ENCODE results near the gene CISTR. TPM values are rescaled to one million over a fixed set of nuclear protein-coding genes. Genes with fewer than 3 reads are reported as not detected.
"Not testable (repeated sequence)": the region's sequence is repeated elsewhere in the genome, so short reads cannot be mapped to it uniquely, and the experiment has no call there.

The CISTR gene
- total and polyA plus RNA-seq, 5 donors from 2014 or later: not detected

- not testable (repeated sequence) for ATAC-seq (ENCODE audit: low read depth in 2 of 2); H3K4me3 ChIP-seq (ENCODE audit: low read depth, low read length); H3K36me3 Mint-ChIP-seq; DNase-seq; H3K27ac ChIP-seq (ENCODE audit: insufficient read depth, low read length, poor library complexity, severe bottlenecking); H3K9me3 ChIP-seq (ENCODE audit: control insufficient read depth in 2 of 2, low read length in 2 of 2); H3K4me1 ChIP-seq (ENCODE audit: control insufficient read depth, insufficient read depth, low read length, poor library complexity, severe bottlenecking); H3K9me3 Mint-ChIP-seq; H3K4me1 Mint-ChIP-seq; H3K27ac Mint-ChIP-seq; H3K36me3 ChIP-seq (ENCODE audit: control insufficient read depth, insufficient read depth, low read length); H3K4me3 Mint-ChIP-seq
- H3K27me3 Mint-ChIP-seq: peaks cover 78% of the 10 kb centered on the region
- H3K27me3 ChIP-seq (ENCODE audit: control insufficient read depth, insufficient read depth, low read length): peaks cover 50% of the 10 kb centered on the region
Observed at GRCh38 chr12:53762793-53763192, 11.0 kb upstream of the CISTR start.

- DNase-seq (no peak), ATAC-seq (ENCODE audit: low read depth in 2 of 2) (no peak)
- Histone ChIP-seq H3K27me3 (ENCODE audit: control insufficient read depth, insufficient read depth, low read length) (peaks cover 39% of the 10 kb centered on the region), H3K4me3 (ENCODE audit: low read depth, low read length) (no peak overlapping the region), H3K36me3 (ENCODE audit: control insufficient read depth, insufficient read depth, low read length) (no peaks in the 10 kb centered on the region), H3K9me3 (ENCODE audit: control insufficient read depth in 2 of 2, low read length in 2 of 2) (no peaks in the 10 kb centered on the region), H3K27ac (ENCODE audit: insufficient read depth, low read length, poor library complexity, severe bottlenecking) (no peak overlapping the region), H3K4me1 (ENCODE audit: control insufficient read depth, insufficient read depth, low read length, poor library complexity, severe bottlenecking) (peaks cover 5% of the 10 kb centered on the region)
- Mint-ChIP-seq H3K36me3 (no peaks in the 10 kb centered on the region), H3K9me3 (peaks cover 0 to 5% (median 0%) of the 10 kb centered on the region in 7 donors), H3K27me3 (peaks cover 81% of the 10 kb centered on the region), H3K27ac (no peak overlapping the region), H3K4me3 (no peak overlapping the region), H3K4me1 (peaks cover 0 to 15% (median 9%) of the 10 kb centered on the region in 4 donors)
Observed at GRCh38 chr12:53761306-53761705, 9.5 kb upstream of the CISTR start.

GRCh38 chr12:53759261-53759660 is 7.5 kb upstream of the CISTR start:
- peaks cover 65% of the 10 kb centered on the region for H3K27me3 Mint-ChIP-seq
- peaks cover 5% of the 10 kb centered on the region for H3K4me1 ChIP-seq (ENCODE audit: control insufficient read depth, insufficient read depth, low read length, poor library complexity, severe bottlenecking)
- H3K9me3 Mint-ChIP-seq: peaks cover 0 to 2% (median 0%) of the 10 kb centered on the region in 7 donors
- no peak overlapping the region for H3K27ac ChIP-seq (ENCODE audit: insufficient read depth, low read length, poor library complexity, severe bottlenecking)
- no peak overlapping the region for H3K4me3 ChIP-seq (ENCODE audit: low read depth, low read length)
- H3K27ac Mint-ChIP-seq: no peak overlapping the region
- H3K4me1 Mint-ChIP-seq: peaks cover 0 to 24% (median 12%) of the 10 kb centered on the region in 4 donors
- H3K36me3 ChIP-seq (ENCODE audit: control insufficient read depth, insufficient read depth, low read length): no peaks in the 10 kb centered on the region
- no peak for DNase-seq
- no peak overlapping the region for H3K4me3 Mint-ChIP-seq
- ATAC-seq (ENCODE audit: low read depth in 2 of 2): no peak
- peaks cover 37% of the 10 kb centered on the region for H3K27me3 ChIP-seq (ENCODE audit: control insufficient read depth, insufficient read depth, low read length)
- no peaks in the 10 kb centered on the region for H3K36me3 Mint-ChIP-seq
- no peaks in the 10 kb centered on the region for H3K9me3 ChIP-seq (ENCODE audit: control insufficient read depth in 2 of 2, low read length in 2 of 2)

GRCh38 chr12:53758730-53759103 is 6.9 kb upstream of the CISTR start:
- H3K27ac Mint-ChIP-seq: peak overlapping the region in 2 of 3 donors; percentile 49 to 88
- DNase-seq (no peak), ATAC-seq (ENCODE audit: low read depth in 2 of 2) (no peak)
- peaks cover 0 to 2% (median 0%) of the 10 kb centered on the region in 7 donors for H3K9me3 Mint-ChIP-seq
- no peak overlapping the region for H3K4me3 ChIP-seq (ENCODE audit: low read depth, low read length)
- H3K4me1 ChIP-seq (ENCODE audit: control insufficient read depth, insufficient read depth, low read length, poor library complexity, severe bottlenecking): peaks cover 5% of the 10 kb centered on the region
- H3K9me3 ChIP-seq (ENCODE audit: control insufficient read depth in 2 of 2, low read length in 2 of 2): no peaks in the 10 kb centered on the region
- H3K27ac ChIP-seq (ENCODE audit: insufficient read depth, low read length, poor library complexity, severe bottlenecking): no peak overlapping the region
- peaks cover 42% of the 10 kb centered on the region for H3K27me3 ChIP-seq (ENCODE audit: control insufficient read depth, insufficient read depth, low read length)
- no peaks in the 10 kb centered on the region for H3K36me3 ChIP-seq (ENCODE audit: control insufficient read depth, insufficient read depth, low read length)
- peaks cover 0 to 24% (median 12%) of the 10 kb centered on the region in 4 donors for H3K4me1 Mint-ChIP-seq
- H3K27me3 Mint-ChIP-seq: peaks cover 61% of the 10 kb centered on the region
- H3K4me3 Mint-ChIP-seq: no peak overlapping the region
- no peaks in the 10 kb centered on the region for H3K36me3 Mint-ChIP-seq

- no peak overlapping the region for H3K4me3 ChIP-seq (ENCODE audit: low read depth, low read length)
- peaks cover 0 to 2% (median 0%) of the 10 kb centered on the region in 7 donors for H3K9me3 Mint-ChIP-seq
- H3K27ac Mint-ChIP-seq: peak overlapping the region in 1 of 3 donors; percentile 5
- H3K27me3 Mint-ChIP-seq: peaks cover 55% of the 10 kb centered on the region
- H3K9me3 ChIP-seq (ENCODE audit: control insufficient read depth in 2 of 2, low read length in 2 of 2): no peaks in the 10 kb centered on the region
- no peak overlapping the region for H3K27ac ChIP-seq (ENCODE audit: insufficient read depth, low read length, poor library complexity, severe bottlenecking)
- no peaks in the 10 kb centered on the region for H3K36me3 Mint-ChIP-seq
- peaks cover 5% of the 10 kb centered on the region for H3K4me1 ChIP-seq (ENCODE audit: control insufficient read depth, insufficient read depth, low read length, poor library complexity, severe bottlenecking)
- H3K36me3 ChIP-seq (ENCODE audit: control insufficient read depth, insufficient read depth, low read length): no peaks in the 10 kb centered on the region
- DNase-seq (no peak), ATAC-seq (ENCODE audit: low read depth in 2 of 2) (no peak)
- peaks cover 42% of the 10 kb centered on the region for H3K27me3 ChIP-seq (ENCODE audit: control insufficient read depth, insufficient read depth, low read length)
- H3K4me1 Mint-ChIP-seq: peaks cover 0 to 24% (median 12%) of the 10 kb centered on the region in 4 donors
- H3K4me3 Mint-ChIP-seq: no peak overlapping the region
Observed at GRCh38 chr12:53758081-53758729, 6.4 kb upstream of the CISTR start.

GRCh38 chr12:53757101-53757770 is 5.5 kb upstream of the CISTR start:
- Histone ChIP-seq H3K27ac (ENCODE audit: insufficient read depth, low read length, poor library complexity, severe bottlenecking) (no peak overlapping the region), H3K4me3 (ENCODE audit: low read depth, low read length) (no peak overlapping the region), H3K36me3 (ENCODE audit: control insufficient read depth, insufficient read depth, low read length) (no peaks in the 10 kb centered on the region), H3K27me3 (ENCODE audit: control insufficient read depth, insufficient read depth, low read length) (peaks cover 45% of the 10 kb centered on the region), H3K9me3 (ENCODE audit: control insufficient read depth in 2 of 2, low read length in 2 of 2) (no peaks in the 10 kb centered on the region), H3K4me1 (ENCODE audit: control insufficient read depth, insufficient read depth, low read length, poor library complexity, severe bottlenecking) (peaks cover 5% of the 10 kb centered on the region)
- peak; percentile 69 to 73 for ATAC-seq (ENCODE audit: low read depth in 2 of 2)
- Mint-ChIP-seq H3K36me3 (no peaks in the 10 kb centered on the region), H3K27me3 (peaks cover 49% of the 10 kb centered on the region), H3K9me3 (peaks cover 0 to 2% (median 0%) of the 10 kb centered on the region in 7 donors), H3K4me1 (peaks cover 0 to 24% (median 12%) of the 10 kb centered on the region in 4 donors), H3K4me3 (peak overlapping the region in 3 of 4 donors; percentile 28 to 86 (median 42)), H3K27ac (peak overlapping the region in 1 of 3 donors; percentile 75)
- peak; percentile 66 to 85 (median 72) for DNase-seq

GRCh38 chr12:53756300-53757100 is 4.7 kb upstream of the CISTR start:
- no peak for DNase-seq
- H3K27me3 ChIP-seq (ENCODE audit: control insufficient read depth, insufficient read depth, low read length): peaks cover 39% of the 10 kb centered on the region
- peaks cover 41% of the 10 kb centered on the region for H3K27me3 Mint-ChIP-seq

More at GRCh38 chr12:53756300-53757100, 4.7 kb upstream of the CISTR start:
- H3K36me3 Mint-ChIP-seq: no peaks in the 10 kb centered on the region
- Histone ChIP-seq H3K27ac (ENCODE audit: insufficient read depth, low read length, poor library complexity, severe bottlenecking) (no peak overlapping the region), H3K36me3 (ENCODE audit: control insufficient read depth, insufficient read depth, low read length) (no peaks in the 10 kb centered on the region), H3K9me3 (ENCODE audit: control insufficient read depth in 2 of 2, low read length in 2 of 2) (no peaks in the 10 kb centered on the region), H3K4me3 (ENCODE audit: low read depth, low read length) (no peak overlapping the region), H3K4me1 (ENCODE audit: control insufficient read depth, insufficient read depth, low read length, poor library complexity, severe bottlenecking) (peaks cover 11% of the 10 kb centered on the region)
- peak overlapping the region in 3 of 4 donors; percentile 28 to 32 (median 29) for H3K4me3 Mint-ChIP-seq
- peak overlapping the region in 1 of 3 donors; percentile 75 for H3K27ac Mint-ChIP-seq
- peaks cover 0 to 24% (median 12%) of the 10 kb centered on the region in 4 donors for H3K4me1 Mint-ChIP-seq
- no peak for ATAC-seq (ENCODE audit: low read depth in 2 of 2)
- H3K9me3 Mint-ChIP-seq: peaks cover 0 to 2% (median 0%) of the 10 kb centered on the region in 7 donors
